Measurements from ENCODE around the gene SBF1.
"Not testable (repeated sequence)": the region's sequence is repeated elsewhere in the genome, so short reads cannot be mapped to it uniquely, and the experiment has no call there.

Gene SBF1

DNA sequence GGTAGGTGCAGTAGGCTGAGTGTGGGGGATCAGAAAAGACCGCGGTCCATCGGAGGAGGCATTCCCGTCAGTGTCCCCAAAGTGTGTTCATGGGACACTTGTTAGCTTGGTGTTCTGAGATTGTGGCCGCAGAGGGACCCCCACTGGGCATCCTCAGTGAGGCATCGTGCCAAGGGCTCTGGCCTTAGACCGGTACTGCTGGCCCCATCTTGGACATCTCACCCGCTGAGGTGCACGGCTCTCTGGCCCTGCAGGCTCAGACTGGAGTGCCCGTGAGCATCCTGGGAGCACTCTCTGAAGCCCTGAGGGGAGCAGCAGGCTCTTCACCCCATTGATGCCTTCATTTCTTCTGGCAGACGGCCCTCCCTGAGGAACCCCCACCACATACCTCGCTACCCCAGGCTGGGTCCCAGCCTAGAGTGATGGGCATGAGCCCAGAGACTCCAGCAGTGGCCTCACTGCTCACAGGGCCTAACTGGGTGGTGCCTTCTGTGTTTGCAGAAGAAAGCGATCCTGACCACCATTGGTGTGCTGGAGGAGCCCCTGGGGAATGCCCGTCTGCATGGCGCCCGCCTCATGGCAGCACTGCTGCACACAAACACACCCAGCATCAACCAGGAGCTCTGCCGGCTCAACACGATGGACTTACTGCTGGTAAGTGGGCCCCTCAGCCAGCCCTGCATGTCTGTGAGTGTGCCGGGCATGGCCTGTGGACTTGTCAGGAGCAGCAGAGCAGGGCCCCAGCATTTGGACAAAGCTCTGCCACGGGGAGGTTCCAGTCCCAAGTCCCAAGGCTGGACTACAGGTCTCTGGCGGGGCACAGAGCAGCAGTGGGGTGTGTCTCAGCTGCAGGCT lies 51.6 kb downstream of the SBF1 start:
- DNase-seq = no peak

DNA sequence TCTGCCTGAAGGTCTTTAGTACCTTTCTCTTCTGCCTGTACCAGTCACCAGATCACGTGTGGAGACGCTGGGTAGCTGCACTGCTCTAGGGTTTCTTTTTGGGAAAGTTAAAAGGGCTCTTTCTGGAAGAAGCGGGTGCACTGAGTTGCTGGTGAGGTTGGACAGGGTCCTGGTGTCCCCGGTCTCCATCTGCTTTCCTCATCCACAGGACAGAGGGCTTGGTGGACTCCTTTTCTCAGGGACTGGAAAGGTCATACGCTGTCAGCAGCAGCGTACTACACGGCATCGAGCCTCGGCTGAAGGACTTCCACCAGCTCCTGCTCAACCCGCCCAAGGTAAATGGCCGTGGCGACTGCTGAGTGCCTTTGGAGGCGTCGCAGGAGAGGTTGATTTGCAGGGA lies 52.8 kb downstream of the SBF1 start:
- no peak for DNase-seq

DNA sequence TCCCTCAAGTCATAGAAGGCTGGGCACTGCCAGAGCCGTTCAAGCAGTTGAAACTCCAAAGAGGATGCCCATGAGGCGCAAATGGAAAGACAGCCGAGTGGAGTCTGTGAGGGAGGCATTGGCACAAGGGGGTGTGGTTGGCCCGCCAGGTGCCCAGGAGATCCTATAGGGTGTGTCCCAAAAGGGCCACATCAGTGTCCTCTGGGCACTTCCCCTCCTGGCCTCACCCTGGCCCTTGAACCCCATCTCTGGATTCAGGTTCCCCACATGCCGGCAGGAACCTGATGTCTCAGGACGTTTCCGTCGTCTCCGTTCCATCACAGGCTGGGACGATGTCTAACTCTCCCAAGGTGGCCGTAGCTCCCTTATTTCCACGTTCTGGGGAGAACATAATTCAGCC lies 54.3 kb downstream of the SBF1 start:
- no peak for DNase-seq

DNA sequence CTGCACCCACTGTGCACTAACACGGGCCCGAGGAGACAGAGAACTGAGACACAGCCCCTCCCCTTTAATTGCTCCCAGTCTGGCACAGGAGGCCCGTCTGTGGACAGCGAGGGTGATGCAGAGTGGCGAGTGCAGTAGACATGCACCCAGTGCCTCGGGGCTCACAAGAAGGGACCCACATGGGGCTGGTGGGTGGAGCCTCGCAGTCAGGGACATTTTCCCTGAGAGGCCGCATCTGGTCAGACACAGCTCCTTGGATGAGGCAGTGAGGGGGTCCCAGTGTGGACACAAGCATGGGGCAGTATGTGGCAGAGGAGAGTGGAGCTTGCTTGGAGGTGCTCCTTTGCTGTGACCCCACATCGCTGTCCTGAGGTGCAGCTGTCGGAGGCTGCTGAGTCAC lies 54.8 kb downstream of the SBF1 start:
- no peak for DNase-seq

DNA sequence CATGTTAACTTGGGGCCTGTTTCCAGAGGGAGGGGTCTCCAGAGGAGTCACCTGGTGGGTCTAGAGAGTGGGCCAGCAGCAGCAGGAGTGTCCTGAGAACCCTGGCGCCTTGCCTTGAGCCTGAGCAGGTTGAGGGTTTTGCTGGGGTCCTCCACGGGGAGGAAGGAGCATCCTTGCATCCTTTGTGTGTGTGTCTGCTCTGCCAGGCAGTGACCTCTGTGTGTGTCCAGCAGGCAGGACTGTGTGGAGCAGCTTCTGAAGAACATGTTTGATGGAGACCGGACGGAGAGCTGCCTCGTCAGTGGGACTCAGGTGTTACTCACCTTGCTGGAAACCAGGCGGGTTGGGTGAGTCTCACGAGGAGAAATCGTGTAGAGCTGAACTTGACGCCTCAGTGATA lies 55.7 kb downstream of the SBF1 start:
- no peak for DNase-seq

DNA sequence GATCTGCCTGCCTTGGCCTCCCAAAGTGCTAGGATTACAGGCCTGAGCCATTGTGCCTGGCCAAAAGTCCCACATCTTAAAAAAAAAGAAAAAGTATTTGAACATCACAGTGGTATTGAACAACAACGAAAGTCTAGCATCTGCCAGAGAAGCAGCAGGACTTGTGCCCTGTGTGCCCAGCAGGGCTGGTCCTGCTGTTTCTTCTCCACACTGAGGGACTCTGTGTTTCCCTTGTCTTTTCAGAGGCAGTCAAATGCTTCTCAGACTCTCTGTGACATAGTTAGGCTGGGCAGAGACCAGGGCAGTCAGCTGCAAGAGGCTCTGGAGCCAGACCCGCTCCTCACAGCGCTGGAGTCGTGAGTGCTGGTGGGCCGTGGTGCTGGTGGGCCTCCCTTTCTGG lies 56.2 kb downstream of the SBF1 start:
- no peak for DNase-seq

DNA sequence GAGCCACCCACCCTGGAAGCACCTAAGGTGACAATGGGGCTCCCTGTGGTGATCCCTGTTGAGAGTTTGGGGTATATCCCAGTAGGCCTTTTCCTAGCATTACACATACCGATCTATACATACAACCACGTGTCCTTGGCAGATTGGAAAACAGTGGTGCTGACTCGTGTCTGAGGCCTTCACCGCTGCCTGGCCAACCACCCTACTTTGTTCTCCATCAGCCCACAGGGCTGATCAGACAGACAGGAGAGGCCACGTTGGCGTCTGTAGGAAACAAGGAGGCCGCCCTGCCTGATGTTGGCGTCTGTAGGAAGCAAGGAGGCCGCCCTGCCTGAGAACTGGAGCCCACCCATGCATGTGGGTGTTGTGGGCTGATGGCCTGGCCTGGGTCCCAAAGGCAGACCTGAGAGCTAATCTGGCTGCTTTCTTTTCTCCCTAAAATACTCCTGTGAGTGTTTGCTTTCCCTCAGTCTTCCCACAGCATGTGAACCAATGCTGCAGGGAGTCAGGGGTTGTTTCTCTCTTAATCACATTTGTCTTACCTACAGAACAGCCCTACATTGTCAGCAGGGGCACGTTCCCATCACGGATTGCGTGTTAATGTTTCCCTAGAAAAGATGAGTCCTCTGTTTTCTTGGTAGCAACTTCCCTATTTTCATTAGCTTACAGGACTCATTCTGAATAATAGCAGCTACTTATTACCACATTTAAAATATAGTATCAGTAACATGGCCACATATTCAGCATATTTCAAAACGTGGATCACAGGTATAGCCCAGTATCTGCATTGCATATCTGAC lies 57.2 kb downstream of the SBF1 start:
- DNase-seq = peak; percentile 42 to 70 (median 66)

DNA sequence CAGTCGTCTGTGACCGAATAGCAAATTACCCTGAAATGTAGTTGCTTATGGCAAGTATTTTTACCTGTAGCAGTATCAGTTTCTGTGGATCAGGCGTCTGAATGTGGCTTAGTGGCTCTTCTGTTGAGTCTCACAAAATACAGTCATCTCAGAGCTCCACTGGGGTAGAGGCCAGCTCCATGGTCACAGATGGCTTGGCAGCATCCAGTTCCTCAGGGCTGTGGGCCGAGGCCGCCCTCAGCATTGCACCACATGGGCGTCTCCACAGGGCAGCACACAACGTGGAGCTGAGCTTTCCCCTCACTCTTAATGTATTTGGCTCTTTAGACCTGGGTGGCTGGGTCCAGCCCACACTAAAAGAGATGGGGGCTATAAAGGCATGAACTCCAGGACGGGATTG lies 57.8 kb downstream of the SBF1 start:
- no peak for DNase-seq

DNA sequence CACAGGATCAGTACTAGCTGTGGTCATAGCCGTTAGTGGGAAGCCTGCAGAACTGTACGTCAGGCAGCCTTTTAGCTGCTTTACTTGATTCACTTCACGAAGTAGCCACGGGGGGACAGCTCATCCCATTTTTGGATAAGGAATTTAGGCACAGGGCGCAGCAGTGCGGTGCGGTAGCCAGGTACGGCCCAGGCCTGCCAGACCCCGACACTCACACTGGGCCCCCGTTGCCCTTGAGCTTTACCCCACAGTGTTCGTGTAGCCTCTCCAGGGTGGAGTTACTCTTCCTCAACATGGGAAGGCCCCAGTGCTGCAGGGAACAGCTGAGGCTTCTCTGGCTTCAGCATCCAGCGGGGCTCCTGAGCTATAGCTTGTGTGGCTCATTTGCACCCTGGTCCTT lies 59.4 kb downstream of the SBF1 start:
- DNase-seq = no peak

DNA sequence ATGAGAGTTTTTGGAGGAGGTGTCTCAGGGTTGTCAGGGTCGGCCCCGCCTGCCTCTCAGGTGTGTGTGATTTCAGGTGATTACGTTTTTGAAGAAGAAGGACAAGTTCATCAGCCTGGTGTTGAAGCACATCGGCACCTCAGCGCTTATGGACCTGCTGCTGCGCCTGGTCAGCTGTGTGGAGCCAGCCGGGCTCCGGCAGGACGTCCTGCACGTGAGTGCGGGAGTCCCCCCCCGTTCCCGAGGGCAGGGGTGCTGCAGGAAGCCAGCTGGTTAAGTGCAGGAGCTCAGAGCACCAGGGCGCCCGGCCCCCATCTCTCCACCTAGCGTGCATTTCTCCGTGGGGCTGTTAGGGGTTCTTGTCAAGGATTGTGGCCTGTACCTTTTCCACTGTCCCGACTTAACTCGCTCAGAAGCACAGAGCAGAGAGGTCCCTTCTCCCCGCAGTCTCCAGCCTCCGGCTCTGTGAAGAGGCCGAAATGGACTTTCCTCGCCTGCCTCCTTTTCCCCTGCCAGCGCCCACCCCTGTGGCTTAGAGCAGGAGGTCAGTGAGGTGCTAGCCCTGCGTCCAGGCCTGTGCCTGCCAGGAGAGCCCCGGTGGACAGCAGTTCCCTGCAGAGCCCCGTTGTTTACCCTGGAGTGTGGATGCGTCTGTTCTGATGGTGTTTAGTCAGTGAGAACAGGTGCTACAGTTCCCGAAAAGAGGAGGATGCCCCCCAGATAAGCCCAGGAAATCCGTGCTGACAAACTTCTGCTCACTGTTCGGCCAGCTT lies 60.2 kb downstream of the SBF1 start:
- DNase-seq = no peak

DNA sequence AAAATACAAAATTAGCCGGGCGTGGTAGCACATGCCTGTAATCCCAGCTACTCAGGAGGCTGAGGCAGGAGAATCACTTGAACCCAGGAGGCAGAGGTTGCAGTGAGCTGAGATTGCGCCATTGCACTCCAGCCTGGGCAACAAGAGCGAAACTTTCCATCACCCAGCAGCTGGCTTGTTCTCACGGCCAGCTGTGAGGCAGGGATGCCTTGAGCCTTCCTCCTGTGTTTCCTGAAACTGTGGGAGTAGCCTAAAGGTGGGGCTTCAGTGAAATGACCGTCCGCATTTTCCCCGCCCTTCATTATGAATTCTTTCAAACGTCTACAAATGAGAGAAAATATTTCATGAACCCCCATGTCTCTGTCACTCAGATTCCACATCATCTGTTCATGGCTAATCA lies 65.9 kb downstream of the SBF1 start:
- not testable (repeated sequence) for DNase-seq

DNA sequence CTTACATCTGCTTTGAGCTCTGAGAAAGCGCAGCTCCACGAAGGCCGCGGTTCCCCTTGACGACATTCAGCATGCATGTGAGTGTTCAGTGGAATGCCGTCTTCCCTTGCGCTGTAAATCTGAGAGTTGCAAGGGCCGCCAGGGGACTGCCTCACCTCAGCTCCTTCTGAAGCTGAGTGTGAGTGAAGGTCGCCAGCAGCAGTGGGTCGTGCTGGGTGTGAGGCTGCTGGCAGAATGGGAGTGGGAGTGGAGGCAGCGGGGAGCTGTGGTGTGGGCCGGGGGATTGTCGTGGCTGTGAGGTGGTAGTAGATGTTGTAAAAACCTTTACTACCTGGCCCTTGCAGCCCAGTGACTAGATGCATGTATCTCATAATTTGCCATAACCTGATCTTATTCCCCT lies 66.5 kb downstream of the SBF1 start:
- DNase-seq = no peak

DNA sequence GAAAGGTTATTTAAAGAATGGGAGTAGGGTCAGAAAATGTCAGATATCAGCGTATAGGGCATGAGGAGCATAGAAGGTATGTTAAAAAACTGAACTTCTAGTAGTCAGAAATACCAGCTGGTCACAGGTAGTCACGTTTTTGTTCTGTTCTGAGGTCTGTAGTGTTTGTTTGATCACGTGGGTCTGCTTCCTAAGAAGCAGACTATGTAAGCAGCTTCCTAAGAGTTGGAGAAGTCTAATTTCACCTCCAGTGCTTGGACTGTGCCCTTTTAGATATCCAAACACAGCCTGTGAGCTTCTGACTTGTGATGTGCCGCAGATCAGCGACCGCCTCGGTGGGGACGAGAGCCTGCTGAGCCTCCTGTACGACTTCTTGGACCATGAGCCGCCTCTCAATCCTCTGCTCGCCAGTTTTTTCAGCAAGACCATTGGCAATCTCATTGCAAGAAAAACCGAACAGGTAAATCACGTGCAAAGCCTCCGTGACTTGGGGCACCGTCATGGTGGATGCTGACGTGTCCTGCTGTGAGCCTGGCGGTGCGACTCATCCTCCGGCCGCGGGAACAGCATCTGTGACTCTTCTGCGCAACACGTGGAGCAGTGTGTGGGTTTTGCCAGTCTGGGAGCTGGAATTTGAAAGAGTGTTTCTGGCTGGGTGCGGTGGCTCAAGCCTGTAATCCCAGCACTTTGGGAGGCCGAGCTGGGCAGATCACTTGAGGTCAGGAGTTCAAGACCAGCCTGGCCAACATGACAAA lies 68.2 kb downstream of the SBF1 start:
- no peak for DNase-seq

DNA sequence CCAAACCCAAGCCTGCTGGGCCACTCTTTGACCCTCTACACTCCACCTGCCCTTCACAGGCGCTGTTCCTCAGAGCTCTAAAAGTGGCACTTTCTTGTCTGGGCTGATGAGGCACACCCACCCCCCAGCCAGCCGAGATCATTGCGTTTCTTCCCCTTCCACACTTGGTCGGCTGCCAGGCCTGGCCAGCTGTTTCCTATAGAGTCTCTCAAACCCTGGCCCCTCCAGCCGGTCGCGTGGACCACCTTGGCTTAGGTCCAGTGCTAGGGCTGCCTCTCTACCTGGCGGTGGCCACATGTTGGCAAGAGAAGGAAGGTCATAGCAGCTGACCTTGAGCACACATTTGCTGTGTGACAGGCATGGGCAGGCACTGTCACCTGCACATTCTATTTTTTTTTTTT lies 71.1 kb downstream of the SBF1 start:
- peak; percentile 64 to 81 (median 66) for DNase-seq

DNA sequence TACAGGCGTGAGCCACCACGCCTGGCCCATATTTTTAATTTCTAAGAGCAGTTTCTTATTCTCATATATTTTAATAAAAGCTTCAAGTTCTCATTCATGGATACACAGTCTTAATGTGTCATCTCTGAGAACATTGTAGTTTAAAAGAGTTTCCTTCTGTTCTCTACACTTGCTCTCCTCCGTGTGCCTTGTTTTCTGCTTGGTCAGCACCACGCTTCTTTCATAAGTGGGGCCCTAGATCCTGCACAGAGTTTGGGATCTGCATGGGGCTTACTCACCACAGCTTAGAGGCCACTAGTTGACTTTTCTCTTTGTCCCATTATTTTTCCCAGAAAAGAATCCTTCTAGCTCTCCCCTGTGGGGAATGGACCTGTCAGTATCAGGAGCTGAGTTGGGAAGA lies 72.9 kb downstream of the SBF1 start:
- peak in 2 of 3 donors; percentile 26 to 32 for DNase-seq

DNA sequence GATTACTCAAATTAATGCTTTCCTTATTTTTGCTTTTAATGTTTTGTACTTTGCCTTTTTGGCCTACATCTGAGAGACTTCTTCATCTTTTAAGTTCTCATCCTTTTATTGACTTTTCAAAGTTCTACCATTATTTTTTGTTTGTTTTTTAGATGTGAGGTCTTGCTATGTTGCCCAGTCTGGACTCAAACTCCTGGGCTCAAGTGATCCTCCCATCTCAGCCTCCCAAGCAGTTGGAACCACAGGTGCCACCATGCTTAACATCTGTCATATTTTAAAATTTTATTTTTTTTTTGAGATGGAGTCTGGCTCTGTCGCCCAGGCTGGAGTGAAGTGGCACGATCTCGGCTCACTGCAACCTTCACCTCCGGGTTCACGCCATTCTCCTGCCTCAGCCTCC lies 73.9 kb downstream of the SBF1 start:
- no peak for DNase-seq

DNA sequence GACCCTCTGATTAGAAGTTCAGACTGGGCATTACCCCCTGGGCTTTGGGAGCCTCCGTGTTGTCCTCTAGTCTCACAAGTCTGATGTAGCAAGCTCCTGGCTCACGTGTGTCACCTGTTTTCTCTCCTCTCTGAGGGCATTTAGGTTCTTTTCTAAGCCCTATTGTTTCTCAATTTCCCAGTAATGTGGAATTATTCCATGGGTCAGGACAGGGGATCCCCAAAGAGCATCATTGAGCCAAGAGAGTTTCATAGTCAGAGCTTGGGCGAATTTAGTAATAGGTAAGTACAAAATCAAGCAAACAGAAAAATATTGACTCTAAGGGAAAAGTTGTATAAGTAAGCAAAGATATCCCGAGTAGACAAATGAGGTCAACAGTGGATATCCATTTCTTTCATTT lies 74.4 kb downstream of the SBF1 start:
- peak; percentile 54 to 87 (median 68) for DNase-seq

DNA sequence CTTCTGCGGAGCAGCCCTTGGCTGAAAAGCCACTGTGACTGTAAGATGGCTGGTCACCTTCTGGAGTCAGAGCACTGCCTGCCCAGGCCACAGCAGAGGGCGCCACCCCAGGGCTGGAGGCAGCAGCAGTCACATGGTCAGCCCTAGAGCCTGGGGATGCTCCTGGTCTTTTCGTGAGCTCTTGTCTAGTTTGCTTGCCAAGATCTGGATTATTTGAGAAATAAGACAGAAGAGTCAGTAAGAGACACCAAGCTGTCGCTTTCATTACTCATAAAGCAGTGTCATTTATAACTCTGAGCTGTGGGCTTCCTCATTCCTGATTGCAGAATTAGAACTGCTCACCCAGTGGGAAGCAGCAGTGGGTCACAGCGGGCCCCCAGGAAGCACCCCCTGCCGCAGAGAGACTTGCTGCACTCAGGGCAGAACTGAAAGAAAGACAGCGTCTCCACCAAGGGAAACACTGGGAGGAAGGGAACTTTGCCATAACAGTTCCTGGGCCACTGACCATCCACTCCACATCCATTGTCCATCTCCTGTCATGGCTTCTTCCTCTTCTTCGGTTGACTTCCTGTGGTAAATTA lies 75.0 kb downstream of the SBF1 start:
- DNase-seq = peak; percentile 82 to 94 (median 86)

DNA sequence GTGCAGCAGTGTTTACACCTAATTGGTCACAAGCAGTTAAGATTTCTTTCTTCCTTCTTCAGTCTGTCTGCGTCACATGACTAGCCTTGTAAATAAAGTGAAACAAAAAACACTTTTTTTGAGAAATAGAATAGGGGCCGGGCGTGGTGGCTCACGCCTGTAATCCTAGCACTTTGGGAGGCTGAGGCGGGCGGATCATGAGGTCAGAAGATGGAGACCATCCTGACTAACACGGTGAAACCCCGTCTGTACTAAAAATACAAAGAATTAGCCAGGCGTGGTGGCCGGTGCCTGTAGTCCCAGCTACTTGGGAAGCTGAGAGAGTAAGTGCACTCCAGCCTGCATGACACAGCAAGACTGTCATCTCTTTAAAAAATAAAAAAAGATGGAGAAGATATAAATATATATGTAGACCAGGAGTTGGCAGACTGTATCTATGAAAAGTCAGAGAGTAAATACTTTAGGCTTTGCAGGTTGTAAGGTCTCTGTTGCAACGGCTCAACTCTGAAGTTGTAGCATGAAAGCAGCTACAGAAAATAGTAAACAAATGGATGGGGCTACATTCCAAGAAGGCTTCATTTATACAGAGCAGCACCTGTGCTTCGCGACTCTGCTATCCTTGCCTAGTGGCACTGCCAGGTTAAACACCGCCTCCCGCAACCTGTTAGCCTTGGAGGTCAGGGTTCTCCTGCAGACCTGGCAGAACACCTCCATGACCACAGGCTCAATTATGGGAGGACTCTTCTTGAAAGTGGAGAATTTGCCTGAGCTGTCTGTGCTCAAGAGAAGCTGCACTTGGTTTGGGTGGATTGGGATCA lies 75.8 kb downstream of the SBF1 start:
- peak; percentile 72 to 87 (median 72) for DNase-seq

DNA sequence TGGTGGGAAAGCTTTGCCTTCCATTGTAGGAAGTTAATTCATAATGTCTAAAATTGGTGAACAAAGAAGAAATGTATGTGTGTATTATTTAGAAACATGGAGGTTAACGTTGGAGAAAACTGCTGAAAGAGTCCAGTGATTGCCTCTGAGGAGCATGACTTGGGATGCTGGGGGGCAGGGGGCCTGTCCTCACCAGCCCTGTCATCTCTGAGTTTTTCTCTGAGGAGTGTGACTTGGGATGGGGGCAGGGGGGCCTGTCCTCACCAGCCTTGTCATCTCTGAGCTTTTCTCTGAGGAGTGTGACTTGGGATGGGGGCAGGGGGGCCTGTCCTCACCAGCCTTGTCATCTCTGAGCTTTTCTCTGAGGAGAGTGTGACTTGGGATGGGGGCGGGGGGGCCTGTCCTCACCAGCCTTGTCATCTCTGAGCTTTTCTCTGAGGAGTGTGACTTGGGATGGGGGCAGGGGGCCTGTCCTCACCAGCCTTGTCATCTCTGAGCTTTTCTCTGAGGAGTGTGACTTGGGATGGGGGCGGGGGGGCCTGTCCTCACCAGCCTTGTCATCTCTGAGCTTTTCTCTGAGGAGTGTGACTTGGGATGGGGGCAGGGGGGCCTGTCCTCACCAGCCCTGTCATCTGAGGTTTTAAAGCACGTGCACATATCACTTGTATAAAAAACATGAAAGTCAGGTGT lies 77.3 kb downstream of the SBF1 start:
- peak; percentile 33 to 63 (median 39) for DNase-seq
